ENCODE results near the gene LRRC7. TPM values are rescaled to one million over a fixed set of nuclear protein-coding genes. Genes with fewer than 3 reads are reported as not detected.

Gene LRRC7
- total and polyA plus RNA-seq, 4 donors = 6.1 TPM; not detected in 3

DNA sequence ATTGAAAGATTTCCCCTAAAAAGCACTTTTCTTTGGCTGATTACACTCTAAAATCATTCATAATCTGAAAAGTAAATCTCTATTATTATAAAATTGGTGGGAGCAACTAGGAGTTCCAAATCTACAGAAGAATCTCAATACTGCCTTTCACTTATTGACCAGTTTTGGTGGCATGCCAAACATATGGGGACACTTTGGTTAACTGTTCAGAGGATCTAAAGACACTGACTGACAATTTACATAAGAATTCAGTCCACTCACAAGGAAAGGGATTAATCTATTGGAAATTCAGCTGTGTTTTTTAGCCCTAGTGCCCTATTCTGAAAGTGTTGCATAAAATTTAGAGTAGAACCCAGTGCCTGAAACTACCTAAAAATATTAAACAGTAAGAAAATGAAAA is 524.1 kb downstream of the LRRC7 start:
- Histone ChIP-seq H3K9ac (ENCODE audit: insufficient read depth in 1 of 2, low read length in 2 of 2) (no peak overlapping the region), H3K36me3 (ENCODE audit: control insufficient read depth in 4 of 4, insufficient read depth in 4 of 4, low read length in 4 of 4) (no peaks in the 10 kb centered on the region), H3K27ac (ENCODE audit: low read depth in 1 of 2, low read length in 1 of 2) (no peak overlapping the region), H3K4me3 (no peak overlapping the region), H3K9me3 (ENCODE audit: control insufficient read depth in 4 of 4, insufficient read depth in 3 of 4, low read length in 3 of 4) (no peaks in the 10 kb centered on the region), H3K27me3 (ENCODE audit: control insufficient read depth in 3 of 3, insufficient read depth in 3 of 3, low read length in 2 of 3) (no peaks in the 10 kb centered on the region), H3K4me1 (ENCODE audit: control insufficient read depth in 5 of 5, insufficient read depth in 5 of 5, low read length in 5 of 5) (no peaks in the 10 kb centered on the region)
- DNase-seq = no peak
- TF ChIP-seq CTCF (IDR thresholded peaks at IDR 0.05; ENCODE audit: control extremely low read depth, extremely low read depth) = no peak
- ATAC-seq (ENCODE audit: insufficient read depth, low FRiP score) = no peak

DNA sequence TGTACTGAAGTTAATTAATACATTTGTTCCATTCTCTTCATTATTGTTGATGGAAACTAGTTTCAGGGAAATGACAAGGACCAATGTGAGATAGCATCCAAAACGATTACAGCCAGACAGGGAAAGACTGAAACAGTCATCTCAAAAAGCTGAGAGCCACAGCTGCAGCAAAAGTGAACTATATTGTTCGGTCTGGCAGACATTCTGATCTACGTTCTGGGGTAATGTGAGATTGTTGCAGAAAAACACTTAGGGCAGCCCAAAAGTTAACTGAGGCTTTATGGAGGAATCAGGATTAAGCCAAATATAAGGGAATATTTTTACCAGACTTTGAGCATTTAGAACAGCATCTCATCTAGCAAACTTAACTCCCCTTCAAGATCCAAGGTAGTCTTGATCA is 524.8 kb downstream of the LRRC7 start:
- Histone ChIP-seq H3K4me3 (no peak overlapping the region), H3K36me3 (ENCODE audit: control insufficient read depth in 4 of 4, insufficient read depth in 4 of 4, low read length in 4 of 4) (no peaks in the 10 kb centered on the region), H3K9me3 (ENCODE audit: control insufficient read depth in 4 of 4, insufficient read depth in 3 of 4, low read length in 3 of 4) (no peaks in the 10 kb centered on the region), H3K27me3 (ENCODE audit: control insufficient read depth in 3 of 3, insufficient read depth in 3 of 3, low read length in 2 of 3) (no peaks in the 10 kb centered on the region), H3K4me1 (ENCODE audit: control insufficient read depth in 5 of 5, insufficient read depth in 5 of 5, low read length in 5 of 5) (no peaks in the 10 kb centered on the region), H3K9ac (ENCODE audit: insufficient read depth in 1 of 2, low read length in 2 of 2) (no peak overlapping the region), H3K27ac (ENCODE audit: low read depth in 1 of 2, low read length in 1 of 2) (no peak overlapping the region)
- 74% methylated on average over 3 of the region's 3 CpGs for WGBS, 2 donors
- DNase-seq (no peak), ATAC-seq (ENCODE audit: insufficient read depth, low FRiP score) (no peak)
- TF ChIP-seq CTCF (IDR thresholded peaks at IDR 0.05; ENCODE audit: control extremely low read depth, extremely low read depth) = no peak

- ATAC-seq (ENCODE audit: insufficient read depth, low FRiP score) = no peak
- H3K27me3 ChIP-seq (ENCODE audit: control insufficient read depth in 3 of 3, insufficient read depth in 3 of 3, low read length in 2 of 3) = no peaks in the 10 kb centered on the region
- H3K9me3 ChIP-seq (ENCODE audit: control insufficient read depth in 4 of 4, insufficient read depth in 3 of 4, low read length in 3 of 4) = no peaks in the 10 kb centered on the region
- TF ChIP-seq CTCF (IDR thresholded peaks at IDR 0.05; ENCODE audit: control extremely low read depth, extremely low read depth) = no peak
- no peak overlapping the region for H3K27ac ChIP-seq (ENCODE audit: low read depth in 1 of 2, low read length in 1 of 2)
- no peak overlapping the region for H3K9ac ChIP-seq (ENCODE audit: insufficient read depth in 1 of 2, low read length in 2 of 2)
- no peaks in the 10 kb centered on the region for H3K36me3 ChIP-seq (ENCODE audit: control insufficient read depth in 4 of 4, insufficient read depth in 4 of 4, low read length in 4 of 4)
- H3K4me1 ChIP-seq (ENCODE audit: control insufficient read depth in 5 of 5, insufficient read depth in 5 of 5, low read length in 5 of 5) = no peaks in the 10 kb centered on the region
- DNase-seq = no peak
- H3K4me3 ChIP-seq = no peak overlapping the region
Observed at GRCh38 chr1:70093250-70093975, 525.7 kb downstream of the LRRC7 start.

GRCh38 chr1:70101231-70101630 is 533.5 kb downstream of the LRRC7 start:
- 79 to 86% methylated on average over 2 of the region's 2 CpGs for whole genome bisulfite sequencing, 2 donors
- Histone ChIP-seq H3K4me3 (no peak overlapping the region), H3K27me3 (ENCODE audit: control insufficient read depth in 3 of 3, insufficient read depth in 3 of 3, low read length in 2 of 3) (no peaks in the 10 kb centered on the region), H3K36me3 (ENCODE audit: control insufficient read depth in 4 of 4, insufficient read depth in 4 of 4, low read length in 4 of 4) (no peaks in the 10 kb centered on the region), H3K4me1 (ENCODE audit: control insufficient read depth in 5 of 5, insufficient read depth in 5 of 5, low read length in 5 of 5) (no peaks in the 10 kb centered on the region), H3K27ac (ENCODE audit: low read depth in 1 of 2, low read length in 1 of 2) (no peak overlapping the region), H3K9me3 (ENCODE audit: control insufficient read depth in 4 of 4, insufficient read depth in 3 of 4, low read length in 3 of 4) (no peaks in the 10 kb centered on the region), H3K9ac (ENCODE audit: insufficient read depth in 1 of 2, low read length in 2 of 2) (no peak overlapping the region)
- ATAC-seq (ENCODE audit: insufficient read depth, low FRiP score) = no peak
- TF ChIP-seq CTCF (IDR thresholded peaks at IDR 0.05; ENCODE audit: control extremely low read depth, extremely low read depth) = no peak
- DNase-seq = no peak

Measured in lung (tissue), 12 donors.